HT1080 (cell line): ENCODE measurements around the gene PRR30. TPM values are rescaled to one million over a fixed set of nuclear protein-coding genes. Genes with fewer than 3 reads are reported as not detected.
"Not testable (repeated sequence)": the region's sequence is repeated elsewhere in the genome, so short reads cannot be mapped to it uniquely, and the experiment has no call there.

Experiments
- DNase-seq: peaks from one replicate; pipeline ENCODE4 v3.0.0-alpha.2; 2015; ENCODE audit warnings: low read depth
- polyA plus RNA-seq, 2 experiments: library from polyadenylated mRNA; depleted of rRNA; stranded (reverse); fragments of >200 nt; gene quantifications; 2 replicates each; pipeline ENCODE4 v1.2.3, GENCODE V29; 2015
- total RNA-seq: library from RNA; depleted of rRNA; stranded (reverse); fragments of >200 nt; shearing (Covaris generic); gene quantifications from 2 replicates; pipeline ENCODE4 v1.2.3, GENCODE V29; 2014; rRNA removed

Gene PRR30
- not detected in 2 replicates for total RNA-seq
- polyA plus RNA-seq (2015; cell fraction: cytosol; rRNA removed): not detected in 2 replicates
- not detected in 2 replicates for polyA plus RNA-seq (2015; cell fraction: nucleus; rRNA removed)

GRCh38 chr2:27139310-27139709, at the start of gene PRR30:
PRR30 (minus strand) TSS chr2:27139410; CDS start chr2:27138329, 1,081 bp downstream.
- DNase-seq: no peak

DNA sequence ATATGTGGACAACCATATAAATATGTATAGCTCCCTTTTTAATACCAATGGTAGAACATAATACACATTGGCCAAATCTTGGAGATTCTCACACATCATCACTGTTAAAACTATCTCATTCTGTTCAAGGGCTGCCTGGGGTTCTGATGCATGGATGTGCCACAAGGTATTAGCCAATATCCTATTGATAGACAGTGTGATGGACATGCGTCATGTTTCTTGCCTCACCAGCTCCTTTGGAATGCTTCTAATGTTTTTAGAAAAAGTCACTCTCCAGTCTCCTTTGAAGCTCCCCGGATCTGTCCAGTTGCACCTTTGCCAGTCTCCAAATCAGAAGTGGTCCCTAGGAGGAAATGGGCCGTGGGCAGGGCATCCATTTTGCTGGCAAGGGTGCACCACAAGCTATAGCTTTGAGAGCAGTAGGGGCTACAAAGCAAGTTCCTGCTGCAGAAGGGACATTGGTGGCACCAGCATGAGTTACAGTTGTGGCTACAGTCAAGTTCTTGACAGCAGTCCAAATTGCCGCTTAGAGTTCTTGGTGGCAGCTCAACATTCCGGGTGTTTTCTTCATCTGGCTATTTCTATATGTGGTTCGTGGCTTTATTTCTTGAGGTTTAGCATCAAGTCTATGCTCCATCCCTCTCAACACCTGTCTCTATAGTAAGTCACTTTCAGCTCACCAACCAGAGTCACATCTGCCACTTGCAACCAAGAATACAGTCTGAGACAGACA, 47.6 kb upstream of the PRR30 start:
- no peak for DNase-seq

- no peak for DNase-seq
Measured at GRCh38 chr2:27185331-27186026, 46.3 kb upstream of the PRR30 start.

DNA sequence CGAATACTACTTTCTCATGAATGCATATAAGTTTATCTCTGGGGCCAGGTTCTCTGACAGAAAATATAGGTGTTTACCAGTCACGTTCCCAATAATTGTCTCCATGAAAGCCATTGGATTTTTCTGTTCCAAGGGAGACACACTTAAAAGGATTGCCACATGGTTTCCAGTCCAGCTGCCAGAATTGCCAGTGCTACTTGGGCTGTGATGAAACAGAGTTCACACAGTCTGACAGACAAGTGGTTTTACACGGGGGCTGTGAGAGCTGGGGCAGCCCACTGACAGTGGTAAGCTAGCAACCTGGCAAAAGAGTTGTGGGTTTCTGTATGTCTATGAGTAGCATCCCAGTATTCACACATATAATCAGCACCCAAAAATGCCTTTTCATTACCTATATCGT, 44.9 kb upstream of the PRR30 start:
- no peak for DNase-seq

DNA sequence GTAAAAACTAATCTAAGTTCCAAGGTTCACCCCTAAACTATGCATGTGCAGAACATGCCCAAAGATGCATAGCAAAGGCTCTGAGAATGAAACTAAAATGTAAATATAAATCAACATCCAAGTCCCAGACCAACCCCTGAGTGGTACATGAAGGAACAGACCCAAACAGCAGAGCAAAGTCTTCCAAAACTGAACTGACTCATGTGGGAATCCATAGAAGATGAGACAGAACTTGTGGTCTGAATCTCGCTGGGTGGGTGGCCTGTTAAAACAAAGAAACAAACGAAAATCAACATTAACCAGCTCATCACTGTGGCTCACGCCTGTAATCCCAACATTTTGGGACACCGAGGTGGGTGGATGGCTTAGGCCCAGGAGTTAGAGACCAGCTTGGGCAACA, 43.1 kb upstream of the PRR30 start:
- no peak for DNase-seq

DNA sequence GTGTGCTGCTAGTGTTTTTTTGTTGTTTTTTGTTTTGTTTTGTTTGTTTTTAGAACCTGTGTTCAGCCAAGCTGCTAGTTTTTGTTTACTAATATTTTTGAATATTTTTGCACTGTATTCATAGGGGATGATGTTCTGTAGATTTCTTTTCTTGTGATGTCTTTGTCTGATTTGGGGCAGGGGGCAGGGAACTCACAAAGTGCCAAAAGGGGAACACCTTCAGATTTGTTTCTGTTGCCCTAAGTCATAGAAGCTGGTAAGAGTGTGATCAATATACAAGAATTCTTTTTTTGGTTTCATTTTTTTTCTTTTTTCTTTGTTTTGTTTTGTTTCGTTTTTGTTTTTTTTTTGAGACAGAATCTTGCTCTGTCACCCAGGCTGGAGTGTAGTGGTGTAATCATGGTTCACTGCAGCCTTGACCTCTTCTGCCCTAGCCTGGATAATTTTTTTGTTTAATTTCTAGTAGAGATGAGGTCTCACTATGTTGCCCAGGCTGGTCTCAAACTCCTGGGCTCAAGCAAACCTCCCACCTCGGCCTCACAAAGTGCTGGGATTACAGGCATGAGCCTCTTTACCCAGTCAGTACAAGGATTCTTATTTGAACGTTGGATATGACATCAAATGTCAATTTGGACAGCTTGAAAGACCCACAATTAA, 40.3 kb upstream of the PRR30 start:
- DNase-seq: no peak

DNA sequence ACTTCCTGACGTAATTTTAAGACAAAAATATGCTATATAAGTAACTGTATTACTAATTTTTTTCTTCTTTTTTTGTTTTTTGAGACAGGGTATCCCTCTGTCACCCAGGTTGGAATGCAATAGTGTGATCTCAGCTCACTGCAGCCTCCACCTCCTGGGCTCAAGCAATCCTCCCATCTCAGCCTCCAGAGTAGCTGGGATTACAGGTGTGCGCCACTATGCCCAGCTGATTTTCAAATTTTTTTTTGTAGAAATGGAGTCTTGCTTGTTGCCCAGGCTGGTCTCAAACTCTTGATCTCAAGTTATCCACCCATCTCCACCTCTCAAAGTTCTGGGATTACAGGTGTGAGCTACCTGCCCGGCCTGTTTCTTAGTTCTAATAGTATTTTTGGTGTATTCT, 39.3 kb upstream of the PRR30 start:
- no peak for DNase-seq

DNA sequence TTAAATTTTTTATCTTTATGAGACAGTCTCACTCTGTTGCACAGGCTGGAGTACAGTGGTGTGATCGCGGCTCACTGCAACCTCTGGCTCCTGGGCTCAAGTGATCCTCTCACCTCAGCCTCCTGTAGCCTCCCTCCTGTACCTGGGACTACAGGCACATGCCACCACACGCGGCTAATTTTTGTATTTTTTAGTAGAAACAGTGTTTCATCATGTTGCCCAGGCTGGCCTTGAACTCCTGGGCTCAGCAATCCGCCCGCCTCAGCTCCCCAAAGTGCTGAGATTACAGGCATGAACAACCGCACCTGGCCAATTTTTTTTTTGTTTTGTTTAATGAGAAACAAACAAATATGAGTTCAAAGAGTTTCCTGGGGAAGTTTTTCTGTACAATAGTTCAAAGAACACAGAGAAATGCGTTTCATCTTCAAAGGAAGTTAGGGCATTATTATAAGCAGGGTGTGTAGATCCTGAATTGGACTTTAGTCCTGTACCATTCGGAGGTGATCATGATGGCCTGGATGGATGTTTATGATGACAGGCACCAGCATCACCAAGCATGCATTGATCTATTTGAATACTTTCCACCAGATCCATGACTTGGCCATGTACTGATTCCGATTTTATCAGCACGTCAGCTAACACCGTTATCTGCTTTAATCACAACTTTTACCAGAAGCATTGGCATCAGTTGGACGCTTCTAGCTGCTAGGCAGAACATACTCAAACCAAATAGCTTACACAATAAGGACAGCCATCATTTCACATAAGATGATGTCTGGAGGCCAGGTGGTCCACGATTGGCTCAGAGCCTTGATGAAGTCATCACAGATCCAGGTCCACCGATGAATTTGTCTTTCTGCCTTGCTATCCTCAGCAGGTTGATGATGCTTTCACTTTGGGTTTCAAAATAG, 38.5 kb upstream of the PRR30 start:
- no peak for DNase-seq

DNA sequence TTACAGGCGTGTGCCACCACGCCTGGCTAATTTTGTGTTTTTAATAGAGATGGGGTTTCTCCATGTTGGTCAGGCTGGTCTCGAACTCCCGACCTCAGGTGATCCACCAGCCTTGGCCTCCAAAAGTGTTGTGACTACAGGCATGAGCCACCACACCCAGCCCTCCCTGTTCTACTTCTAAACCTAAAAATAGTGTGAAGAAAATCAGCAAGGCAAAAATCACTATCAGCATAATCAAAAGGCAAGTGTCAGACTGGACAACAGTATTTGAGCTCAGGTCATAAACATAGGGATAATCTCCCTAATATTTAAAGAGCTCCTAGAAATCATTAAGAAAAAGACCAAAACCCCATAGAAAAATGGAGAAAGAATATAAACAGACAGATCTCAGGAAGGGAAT, 36.6 kb upstream of the PRR30 start:
- not testable (repeated sequence) for DNase-seq

DNA sequence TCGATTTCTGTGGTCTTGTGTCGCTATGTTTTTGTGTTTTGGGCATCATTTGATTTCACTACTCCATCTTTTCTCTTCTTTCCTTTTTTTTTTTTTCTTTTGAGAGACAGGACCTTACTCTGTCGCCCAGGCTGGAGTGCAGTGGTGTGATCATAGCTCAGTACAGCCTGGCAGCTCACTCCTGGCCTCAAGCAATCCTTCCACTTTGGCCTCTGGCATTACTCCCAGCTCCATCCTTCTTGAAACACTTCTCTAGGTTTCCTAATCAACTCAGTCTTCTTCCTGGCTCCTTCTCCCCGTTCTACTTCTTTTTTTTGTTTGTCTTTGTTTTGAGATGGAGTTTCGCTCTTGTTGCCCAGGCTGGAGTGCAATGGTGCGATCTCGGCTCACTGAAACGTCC, 36.1 kb upstream of the PRR30 start:
- DNase-seq: no peak

- peak; percentile 10 for DNase-seq
Measured at GRCh38 chr2:27174638-27175037, 35.4 kb upstream of the PRR30 start.

GRCh38 chr2:27171351-27171848, 32.2 kb upstream of the PRR30 start:
- DNase-seq: no peak

- no peak for DNase-seq
Measured at GRCh38 chr2:27170581-27171337, 31.5 kb upstream of the PRR30 start.

DNA sequence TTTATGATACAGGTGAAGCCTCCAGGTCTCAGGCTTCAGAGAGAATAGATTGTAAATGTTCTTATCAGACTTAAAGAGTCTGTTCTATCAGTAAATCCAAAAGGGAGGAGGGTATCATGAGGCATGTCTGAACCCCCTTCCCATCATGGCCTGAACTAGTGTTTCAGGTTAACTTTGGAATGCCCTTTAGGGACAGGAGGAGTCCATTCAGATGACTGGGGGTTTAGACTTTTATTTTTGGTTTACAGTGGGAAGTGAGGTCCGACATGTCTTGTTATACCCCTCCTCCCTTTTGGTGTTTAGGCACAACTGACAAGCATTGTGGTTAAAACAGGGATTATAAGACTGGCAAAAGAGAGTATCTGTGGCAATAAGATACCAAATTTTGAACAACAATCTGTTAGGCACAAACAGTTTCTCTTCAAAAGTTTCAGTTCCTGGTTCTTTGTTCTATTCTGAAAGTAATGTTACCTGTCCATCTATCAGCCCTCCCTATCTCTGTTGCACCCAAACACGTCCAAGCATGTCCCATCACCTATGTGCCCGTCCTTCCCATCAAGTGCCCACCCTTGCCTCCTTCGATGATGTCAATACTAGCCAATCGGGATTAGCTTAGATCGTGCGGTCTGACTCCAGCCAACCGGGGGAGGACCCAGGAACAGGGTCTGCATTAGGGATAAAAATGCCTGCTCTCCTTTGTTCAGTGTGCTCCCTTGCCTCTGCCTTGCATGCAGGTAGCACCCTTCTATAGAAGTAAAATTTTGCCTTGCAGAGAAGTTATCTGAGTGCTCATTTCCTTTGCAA, 26.0 kb upstream of the PRR30 start:
- DNase-seq: no peak

- peak; percentile 62 for DNase-seq
Measured at GRCh38 chr2:27162151-27163121, 23.2 kb upstream of the PRR30 start.

- DNase-seq: no peak
Measured at GRCh38 chr2:27160191-27160590, 21.0 kb upstream of the PRR30 start.

- DNase-seq: no peak
Measured at GRCh38 chr2:27159271-27159670, 20.1 kb upstream of the PRR30 start.

- no peak for DNase-seq
Measured at GRCh38 chr2:27158468-27158867, 19.3 kb upstream of the PRR30 start.
